ENCODE results near the gene PPP1R3F.

Gene PPP1R3F

DNA sequence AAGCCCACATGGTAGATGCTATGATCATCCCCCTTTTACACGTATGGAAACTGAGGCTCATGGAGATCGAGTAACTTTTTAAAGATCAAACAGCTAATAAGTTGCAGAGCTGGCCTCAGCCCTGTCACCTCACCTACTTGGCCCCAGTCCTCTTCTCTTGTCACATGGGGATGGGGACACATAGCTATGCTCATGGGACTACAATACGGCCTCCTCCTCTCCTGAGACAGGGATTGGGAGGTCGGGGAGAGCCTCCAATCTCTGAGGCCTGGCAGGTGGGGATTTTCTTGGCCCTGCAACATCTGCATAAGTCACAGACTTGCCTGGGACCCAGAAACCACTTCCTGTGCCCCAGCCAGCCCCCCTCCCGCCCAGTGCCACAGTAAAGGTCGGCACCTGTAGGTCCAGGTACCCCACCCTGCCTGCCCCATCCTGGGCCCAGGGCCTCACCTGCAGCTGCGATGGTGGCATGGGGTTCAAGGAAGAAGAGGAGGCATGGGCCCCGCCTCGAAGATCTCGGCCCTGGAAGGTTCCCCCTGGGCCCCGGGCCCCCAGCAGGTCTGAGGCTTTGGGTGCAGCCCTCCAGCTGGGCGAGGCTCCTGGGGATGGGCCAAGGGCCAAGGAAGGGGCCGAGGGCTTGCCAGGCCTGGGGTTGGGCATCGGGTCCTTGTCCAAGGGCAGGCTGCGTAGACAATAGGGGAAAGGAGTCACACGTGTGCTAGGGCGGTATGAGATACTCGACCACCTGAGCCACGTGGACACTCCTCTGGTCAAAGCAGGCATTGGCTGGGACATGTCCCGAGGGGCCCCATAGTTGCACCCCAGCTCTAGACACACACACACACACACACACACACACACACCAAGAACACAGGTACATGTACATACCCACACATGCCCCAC, 11.5 kb upstream of the PPP1R3F start:
- Histone ChIP-seq H3K79me2 (ENCODE audit: insufficient read depth, low read length) (no peaks in the 10 kb centered on the region), H3K4me3 (ENCODE audit: insufficient read depth, low read length, poor library complexity, severe bottlenecking) (no peak overlapping the region), H3K9me3 (ENCODE audit: insufficient read depth, low read length) (no peaks in the 10 kb centered on the region), H3K9ac (ENCODE audit: low read length) (no peak overlapping the region), H3K36me3 (ENCODE audit: low read length) (no peaks in the 10 kb centered on the region), H3K27ac (ENCODE audit: low read depth, low read length) (no peak overlapping the region), H3K4me2 (ENCODE audit: low read depth, low read length, poor library complexity, severe bottlenecking) (no peak overlapping the region), H3K27me3 (ENCODE audit: low read length) (no peaks in the 10 kb centered on the region), H2AFZ (ENCODE audit: low read depth, low read length, severe bottlenecking) (no peak overlapping the region), H3F3A (ENCODE audit: insufficient read depth) (no peaks in the 10 kb centered on the region), H3K9me2 (replicated peaks; ENCODE audit: insufficient read depth, low read length) (no peaks in the 10 kb centered on the region), H4K20me1 (ENCODE audit: low read depth, low read length) (no peaks in the 10 kb centered on the region)
- no peak for TF ChIP-seq EZH2phosphoT487 (conservative IDR thresholded peaks at IDR 0.05; ENCODE audit: low read length)
- TF ChIP-seq, protein P1, sequence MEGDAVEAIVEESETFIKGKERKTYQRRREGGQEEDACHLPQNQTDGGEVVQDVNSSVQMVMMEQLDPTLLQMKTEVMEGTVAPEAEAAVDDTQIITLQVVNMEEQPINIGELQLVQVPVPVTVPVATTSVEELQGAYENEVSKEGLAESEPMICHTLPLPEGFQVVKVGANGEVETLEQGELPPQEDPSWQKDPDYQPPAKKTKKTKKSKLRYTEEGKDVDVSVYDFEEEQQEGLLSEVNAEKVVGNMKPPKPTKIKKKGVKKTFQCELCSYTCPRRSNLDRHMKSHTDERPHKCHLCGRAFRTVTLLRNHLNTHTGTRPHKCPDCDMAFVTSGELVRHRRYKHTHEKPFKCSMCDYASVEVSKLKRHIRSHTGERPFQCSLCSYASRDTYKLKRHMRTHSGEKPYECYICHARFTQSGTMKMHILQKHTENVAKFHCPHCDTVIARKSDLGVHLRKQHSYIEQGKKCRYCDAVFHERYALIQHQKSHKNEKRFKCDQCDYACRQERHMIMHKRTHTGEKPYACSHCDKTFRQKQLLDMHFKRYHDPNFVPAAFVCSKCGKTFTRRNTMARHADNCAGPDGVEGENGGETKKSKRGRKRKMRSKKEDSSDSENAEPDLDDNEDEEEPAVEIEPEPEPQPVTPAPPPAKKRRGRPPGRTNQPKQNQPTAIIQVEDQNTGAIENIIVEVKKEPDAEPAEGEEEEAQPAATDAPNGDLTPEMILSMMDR (IDR thresholded peaks at IDR 0.05; ENCODE audit: insufficient read depth, low read length, poor library complexity, severe bottlenecking): no peak

DNA sequence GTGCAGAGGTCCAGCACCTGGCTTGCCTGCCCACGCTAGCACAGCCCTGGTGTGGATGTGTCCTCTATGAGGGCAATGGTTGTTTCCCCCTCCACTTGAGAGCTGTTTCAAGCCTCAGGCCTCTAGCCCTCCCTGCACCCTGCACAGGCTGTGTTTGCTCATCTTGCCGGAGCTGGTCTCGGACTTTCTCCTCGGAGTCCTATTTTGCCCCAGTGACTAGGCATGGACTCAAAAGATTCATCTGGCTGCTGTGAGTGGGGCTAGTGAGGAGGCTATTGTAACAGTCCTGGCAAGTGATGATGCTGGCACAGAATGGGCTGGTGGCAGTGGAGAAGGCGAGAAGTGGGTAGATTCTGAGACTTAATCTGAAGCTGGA, 10.9 kb upstream of the PPP1R3F start:
- H3F3A ChIP-seq (ENCODE audit: insufficient read depth): no peaks in the 10 kb centered on the region
- no peak overlapping the region for H3K4me2 ChIP-seq (ENCODE audit: low read depth, low read length, poor library complexity, severe bottlenecking)
- no peaks in the 10 kb centered on the region for H3K9me3 ChIP-seq (ENCODE audit: insufficient read depth, low read length)

DNA sequence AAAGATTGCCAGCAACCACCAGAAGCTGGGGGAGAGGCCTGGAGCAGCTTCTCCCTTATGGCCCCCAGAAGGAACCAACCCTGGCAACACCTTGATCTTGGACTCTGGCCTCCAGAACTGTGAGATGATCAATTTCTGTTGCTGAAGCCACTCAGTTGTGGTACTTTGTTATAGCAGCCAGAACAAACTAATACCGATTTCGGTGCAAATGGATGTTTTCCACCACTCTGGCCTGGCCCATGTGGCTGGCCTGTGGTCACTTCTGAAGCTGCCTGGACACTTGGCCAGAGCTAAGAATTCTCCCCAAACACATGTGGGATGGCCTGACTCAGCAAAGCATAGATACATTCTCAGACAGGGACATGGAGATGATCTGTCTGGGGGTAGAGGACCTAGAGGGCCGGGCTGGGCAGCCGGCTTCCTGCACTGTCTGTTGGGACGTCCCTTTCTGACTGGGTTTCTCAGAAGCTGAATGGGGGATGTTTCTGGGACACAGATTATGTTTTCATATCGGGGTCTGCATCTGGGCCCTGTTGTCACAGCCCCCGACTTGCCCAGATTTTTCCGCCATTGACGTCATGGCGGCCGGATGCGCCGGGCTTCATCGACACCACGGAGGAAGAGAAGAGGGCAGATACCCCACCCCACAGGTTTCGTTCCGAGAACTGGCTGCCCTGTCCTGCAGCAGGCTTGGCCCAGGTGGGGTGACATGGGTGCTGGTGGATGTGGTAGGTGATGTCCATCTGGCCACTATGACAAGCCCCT, 9.2 kb upstream of the PPP1R3F start:
- no peak for TF ChIP-seq EZH2phosphoT487 (conservative IDR thresholded peaks at IDR 0.05; ENCODE audit: low read length)
- TF ChIP-seq, protein P1 (IDR thresholded peaks at IDR 0.05; ENCODE audit: insufficient read depth, low read length, poor library complexity, severe bottlenecking): no peak

More for the DNA sequence above, 10.9 kb upstream of the PPP1R3F start:
- H3K4me3 ChIP-seq (ENCODE audit: insufficient read depth, low read length, poor library complexity, severe bottlenecking): no peak overlapping the region
- no peaks in the 10 kb centered on the region for H4K20me1 ChIP-seq (ENCODE audit: low read depth, low read length)
- no peak overlapping the region for H2AFZ ChIP-seq (ENCODE audit: low read depth, low read length, severe bottlenecking)
- H3K36me3 ChIP-seq (ENCODE audit: low read length): no peaks in the 10 kb centered on the region
- no peaks in the 10 kb centered on the region for H3K27me3 ChIP-seq (ENCODE audit: low read length)
- no peaks in the 10 kb centered on the region for H3K9me2 ChIP-seq (replicated peaks; ENCODE audit: insufficient read depth, low read length)
- TF ChIP-seq, protein P1 (IDR thresholded peaks at IDR 0.05; ENCODE audit: insufficient read depth, low read length, poor library complexity, severe bottlenecking): no peak
- TF ChIP-seq EZH2phosphoT487 (conservative IDR thresholded peaks at IDR 0.05; ENCODE audit: low read length): no peak
- no peak overlapping the region for H3K9ac ChIP-seq (ENCODE audit: low read length)
- no peak overlapping the region for H3K27ac ChIP-seq (ENCODE audit: low read depth, low read length)
- no peaks in the 10 kb centered on the region for H3K79me2 ChIP-seq (ENCODE audit: insufficient read depth, low read length)

More for the DNA sequence above, 9.2 kb upstream of the PPP1R3F start:
- no peak overlapping the region for H2AFZ ChIP-seq (ENCODE audit: low read depth, low read length, severe bottlenecking)
- no peaks in the 10 kb centered on the region for H3K9me3 ChIP-seq (ENCODE audit: insufficient read depth, low read length)
- H3K4me3 ChIP-seq (ENCODE audit: insufficient read depth, low read length, poor library complexity, severe bottlenecking): no peak overlapping the region
- no peaks in the 10 kb centered on the region for H3F3A ChIP-seq (ENCODE audit: insufficient read depth)
- H3K4me2 ChIP-seq (ENCODE audit: low read depth, low read length, poor library complexity, severe bottlenecking): no peak overlapping the region
- H3K79me2 ChIP-seq (ENCODE audit: insufficient read depth, low read length): no peaks in the 10 kb centered on the region
- no peak overlapping the region for H3K9ac ChIP-seq (ENCODE audit: low read length)
- no peaks in the 10 kb centered on the region for H3K36me3 ChIP-seq (ENCODE audit: low read length)
- no peaks in the 10 kb centered on the region for H3K9me2 ChIP-seq (replicated peaks; ENCODE audit: insufficient read depth, low read length)
- H3K27me3 ChIP-seq (ENCODE audit: low read length): no peaks in the 10 kb centered on the region
- H4K20me1 ChIP-seq (ENCODE audit: low read depth, low read length): no peaks in the 10 kb centered on the region
- no peak overlapping the region for H3K27ac ChIP-seq (ENCODE audit: low read depth, low read length)

Measured in SU-DHL-6 (cell line).